Right lobe of liver (tissue), 6 donors: Measurements from ENCODE around the gene FUBP3. TPM values are rescaled to one million over a fixed set of nuclear protein-coding genes. Genes with fewer than 3 reads are reported as not detected.

Experiments used
- ATAC-seq, 4 donors: fragments of 200-7000 bp; cut with Tn5 transposase; one replicate each; pipeline ENCODE4 v1.9.1; 2020; ENCODE audit warnings: mild to moderate bottlenecking in 4 of 4, moderate library complexity in 4 of 4
- DNase-seq, 3 donors: peaks; one replicate each; pipeline ENCODE4 v3.0.0-alpha.2; 2020
- H3K27ac ChIP-seq, 3 donors: fragments of 200-600 bp; one replicate each; pipeline ENCODE4 v1.8.0; 2022
- H3K27me3 ChIP-seq, 2 donors: fragments of 200-600 bp; one replicate each; pipeline ENCODE4 v1.8.0; 2022
- H3K36me3 ChIP-seq, 4 donors: fragments of 200-600 bp; sonication (generic) in 1 of 4; one replicate each; pipeline versions ENCODE4 v1.5.1 to v1.8.0; 2017 to 2022; ENCODE audit warnings: control low read depth in 1 of 4
- H3K4me1 ChIP-seq, 4 donors: fragments of 200-600 bp; sonication (generic) in 1 of 4; one replicate each; pipeline versions ENCODE4 v1.5.1 to v1.8.0; 2017 to 2022; ENCODE audit warnings: control low read depth in 1 of 4
- H3K4me3 ChIP-seq, 3 donors: fragments of 200-600 bp; one replicate each; pipeline ENCODE4 v1.8.0; 2022
- H3K9me3 ChIP-seq, 4 donors: fragments of 200-600 bp; sonication (generic) in 1 of 4; one replicate each; pipeline versions ENCODE4 v1.5.1 to v1.8.0; 2017 to 2022; ENCODE audit warnings: control low read depth in 1 of 4
- POLR2A ChIP-seq: fragments of 450-650 bp; IDR thresholded peaks from one replicate; pipeline ENCODE4 v1.6.1; 2017; ENCODE audit warnings: antibody characterized with exemption, mild to moderate bottlenecking
- WGBS: methylation state at CpG from one replicate; pipeline ENCODE4 v1.1.6; 2018; ENCODE audit warnings: low coverage, low lambda C conversion rate; ENCODE audit not compliant: insufficient coverage; ENCODE audit errors: missing lambda C conversion rate; 5-methylcytosine and 5-hydroxymethylcytosine counted together
- intact Hi-C, 2 donors: fragments of 100-400 bp; cut with DNase I; formaldehyde crosslinking; loops; one replicate each; pipeline versions ENCODE4 v1.11.2 to v1.14.1; 2022
- total RNA-seq, 6 experiments: library from RNA; depleted of rRNA in 2 of 6; stranded (reverse); fragments of >200 nt in 2 of 6; fragmentation: NEBNext Ultra II Directional in 3 of 6; extraction: Animal tissue kit (Norgen Biotek cat#: 25700) in 3 of 6; gene quantifications; one replicate each; pipeline versions ENCODE4 v1.1.0 to v1.2.4, GENCODE V29; 2016 to 2023
- TF ChIP-seq, protein P1 (sequence below), 4 donors: fragments of 200-600 bp in 3 of 4; fragments of 450-650 bp in 1 of 4; IDR thresholded peaks; one replicate each; pipeline versions ENCODE4 v1.5.1 to v1.8.0; 2016 to 2022; ENCODE audit warnings: antibody characterized with exemption in 4 of 4, mild to moderate bottlenecking in 2 of 4
- donor health status: DM: no; HTN: yes; CAD: no.
- donor health status: DM: no; HTN: no; CAD: no.
- donor health status: DM: no; HTN: no; CAD: no.
- donor health status: DM: no; HTN: yes; CAD: no.
- donor health status: DM: no; HTN: yes; CAD: no.

The FUBP3 gene
- total RNA-seq, 6 experiments from 2014 or later: 21.3 to 35.7 (median 25.2) TPM

DNA sequence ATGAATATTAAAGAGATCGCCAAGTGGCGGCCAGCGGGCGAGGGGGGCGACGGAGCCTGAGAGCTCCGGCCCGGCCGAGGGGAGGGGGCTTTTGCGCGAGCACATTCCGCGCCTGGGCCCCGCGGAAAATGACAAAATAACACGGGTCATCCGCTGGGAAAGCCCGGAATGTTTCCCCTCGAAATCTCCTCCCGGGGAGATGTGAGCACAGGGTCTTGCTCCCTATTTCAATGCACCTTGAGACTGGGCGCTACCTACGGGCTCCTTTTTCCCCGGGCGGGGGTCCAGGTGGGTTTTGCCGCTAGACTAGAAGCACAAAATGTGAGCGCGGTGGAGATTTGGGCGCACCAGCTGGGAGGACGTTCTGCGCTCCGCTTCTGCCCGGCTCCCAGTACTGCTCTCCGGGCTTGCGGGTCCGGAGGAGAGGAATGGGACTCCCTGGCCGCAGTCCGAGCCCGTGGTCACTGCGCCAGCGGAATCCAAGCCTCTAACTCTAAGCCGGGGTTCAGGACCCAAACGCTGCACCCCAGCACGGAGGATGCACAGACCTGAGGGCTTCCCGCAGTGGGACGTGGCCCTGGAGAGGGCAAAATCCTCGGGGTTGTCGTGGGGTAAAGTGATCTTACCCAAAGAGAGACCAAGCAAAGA is 82.2 kb downstream of the FUBP3 start:
- H3K27ac ChIP-seq: no peak overlapping the region
- peaks cover 31 to 66% of the 10 kb centered on the region in 2 donors for H3K27me3 ChIP-seq
- H3K4me1 ChIP-seq: peaks cover 0 to 33% (median 0%) of the 10 kb centered on the region in 4 donors
- intact Hi-C loops: no loop called here
- WGBS: 5% methylated on average over 28 of the region's 47 CpGs
- ATAC-seq (no peak), DNase-seq (no peak)
- H3K4me3 ChIP-seq: no peak overlapping the region
- no peaks in the 10 kb centered on the region for H3K36me3 ChIP-seq
- H3K9me3 ChIP-seq: no peaks in the 10 kb centered on the region
- TF ChIP-seq, protein P1, sequence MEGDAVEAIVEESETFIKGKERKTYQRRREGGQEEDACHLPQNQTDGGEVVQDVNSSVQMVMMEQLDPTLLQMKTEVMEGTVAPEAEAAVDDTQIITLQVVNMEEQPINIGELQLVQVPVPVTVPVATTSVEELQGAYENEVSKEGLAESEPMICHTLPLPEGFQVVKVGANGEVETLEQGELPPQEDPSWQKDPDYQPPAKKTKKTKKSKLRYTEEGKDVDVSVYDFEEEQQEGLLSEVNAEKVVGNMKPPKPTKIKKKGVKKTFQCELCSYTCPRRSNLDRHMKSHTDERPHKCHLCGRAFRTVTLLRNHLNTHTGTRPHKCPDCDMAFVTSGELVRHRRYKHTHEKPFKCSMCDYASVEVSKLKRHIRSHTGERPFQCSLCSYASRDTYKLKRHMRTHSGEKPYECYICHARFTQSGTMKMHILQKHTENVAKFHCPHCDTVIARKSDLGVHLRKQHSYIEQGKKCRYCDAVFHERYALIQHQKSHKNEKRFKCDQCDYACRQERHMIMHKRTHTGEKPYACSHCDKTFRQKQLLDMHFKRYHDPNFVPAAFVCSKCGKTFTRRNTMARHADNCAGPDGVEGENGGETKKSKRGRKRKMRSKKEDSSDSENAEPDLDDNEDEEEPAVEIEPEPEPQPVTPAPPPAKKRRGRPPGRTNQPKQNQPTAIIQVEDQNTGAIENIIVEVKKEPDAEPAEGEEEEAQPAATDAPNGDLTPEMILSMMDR (IDR thresholded peaks at IDR 0.05): no peak
- TF ChIP-seq POLR2A: no peak

DNA sequence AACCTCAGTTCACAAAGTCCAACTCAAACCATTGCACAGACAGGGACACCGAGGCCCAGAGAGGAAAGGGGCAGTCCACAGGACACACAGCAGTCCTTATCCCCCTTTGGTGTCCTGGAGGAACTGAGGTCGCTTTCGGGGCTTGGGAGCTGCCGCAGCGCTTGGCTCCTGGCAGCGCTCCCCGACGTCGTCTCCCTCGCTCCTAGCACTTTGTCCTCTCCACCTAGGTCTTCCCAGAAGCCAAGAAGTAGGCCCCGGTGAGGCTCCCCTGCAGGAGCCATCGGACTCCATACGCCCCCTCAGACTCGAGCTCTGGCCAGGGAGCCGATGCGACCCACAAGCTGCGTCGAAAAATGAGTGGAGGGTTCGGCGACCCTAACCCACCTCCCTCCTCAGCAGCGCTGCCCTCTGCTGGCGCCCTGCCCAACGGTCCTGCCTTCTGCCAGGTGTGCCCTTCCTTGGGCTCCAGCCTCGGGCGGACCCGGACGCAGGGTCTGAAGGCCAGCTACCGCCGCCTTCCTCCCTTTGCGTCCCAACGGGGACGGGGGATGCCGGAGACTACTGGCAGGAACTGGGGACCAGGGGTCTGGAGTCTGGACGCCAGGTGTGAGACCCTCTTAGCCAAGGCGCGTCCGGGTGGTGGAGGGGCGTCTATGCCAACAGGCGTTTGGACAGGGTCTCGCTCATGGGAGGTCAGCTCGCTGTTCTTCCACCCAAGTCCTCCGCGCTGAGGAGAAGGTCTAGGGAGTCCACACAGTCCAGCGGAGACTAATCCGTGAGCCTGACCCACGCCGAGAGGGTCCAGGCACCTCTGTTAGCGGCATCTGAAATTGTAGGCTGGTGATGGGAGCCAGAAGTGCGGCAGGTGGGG is 83.0 kb downstream of the FUBP3 start:
- H3K9me3 ChIP-seq: no peaks in the 10 kb centered on the region
- TF ChIP-seq, protein P1 (IDR thresholded peaks at IDR 0.05): no peak
- TF ChIP-seq POLR2A: no peak
- H3K27ac ChIP-seq: no peak overlapping the region
- no peak for ATAC-seq
- intact Hi-C loops: no loop called here
- H3K4me3 ChIP-seq: no peak overlapping the region
- H3K36me3 ChIP-seq: no peaks in the 10 kb centered on the region
- no peak for DNase-seq
- 5% methylated on average over 8 of the region's 49 CpGs for WGBS
- peaks cover 0 to 33% (median 0%) of the 10 kb centered on the region in 4 donors for H3K4me1 ChIP-seq
- peaks cover 31 to 70% of the 10 kb centered on the region in 2 donors for H3K27me3 ChIP-seq

DNA sequence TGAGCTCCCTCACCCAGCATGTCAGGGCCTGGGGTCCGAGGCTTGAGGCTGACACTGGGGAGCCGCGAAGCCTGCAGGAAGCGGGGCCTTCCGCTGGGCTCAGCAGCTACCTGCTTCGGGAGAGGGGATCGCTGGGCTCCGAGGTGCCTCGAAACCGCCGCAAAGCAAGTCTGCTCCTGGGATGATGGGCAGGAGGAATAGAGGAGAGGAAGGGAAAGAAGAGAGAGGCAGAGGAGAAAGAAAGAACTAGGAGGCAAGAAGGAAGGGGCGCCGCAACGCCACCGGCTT is 83.5 kb downstream of the FUBP3 start:
- ATAC-seq (no peak), DNase-seq (no peak)
- TF ChIP-seq, protein P1 (IDR thresholded peaks at IDR 0.05): no peak
- TF ChIP-seq POLR2A: no peak
- Histone ChIP-seq H3K4me1 (peaks cover 0 to 33% (median 0%) of the 10 kb centered on the region in 4 donors), H3K27ac (no peak overlapping the region), H3K9me3 (no peaks in the 10 kb centered on the region), H3K4me3 (no peak overlapping the region), H3K36me3 (no peaks in the 10 kb centered on the region), H3K27me3 (peaks cover 31 to 70% of the 10 kb centered on the region in 2 donors)
- WGBS: 5% methylated on average over 8 of the region's 15 CpGs
- intact Hi-C loops: no loop called here

DNA sequence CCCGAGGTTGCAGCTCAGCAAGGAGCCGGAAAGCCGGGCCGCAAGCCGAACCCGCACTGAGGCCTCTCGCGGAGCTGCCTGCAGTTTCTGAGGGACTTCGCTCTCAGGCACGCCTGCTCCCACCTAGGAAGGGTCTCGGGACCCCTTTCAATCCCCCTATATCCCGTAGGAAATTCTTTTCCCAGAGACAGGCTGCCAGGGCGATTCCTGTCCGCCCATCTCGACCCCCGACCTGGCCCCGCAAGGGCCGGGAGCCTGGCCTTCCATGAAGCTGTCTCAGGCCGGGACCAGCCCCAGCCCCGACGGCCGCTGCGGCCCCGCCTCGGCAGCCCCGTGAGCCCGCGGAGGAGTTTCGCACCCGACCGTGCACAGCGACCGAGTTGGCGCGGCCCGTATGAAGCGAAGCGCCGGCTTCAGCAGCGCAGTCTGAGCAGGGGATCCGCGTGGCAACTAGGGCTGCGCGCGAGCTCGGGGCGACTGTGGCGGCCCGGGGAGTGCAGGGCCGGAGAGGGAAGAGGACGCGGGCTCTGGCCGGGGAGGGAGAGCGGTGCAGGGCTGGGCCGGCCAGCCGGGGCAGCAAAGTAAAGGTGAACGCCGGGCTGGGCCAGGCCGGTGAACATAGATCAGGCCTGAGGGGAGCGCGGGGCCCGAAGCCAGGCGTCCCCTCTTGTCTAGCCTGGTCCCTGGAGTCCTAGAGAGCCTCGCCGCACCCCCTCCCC is 84.0 kb downstream of the FUBP3 start:
- intact Hi-C loops: no loop called here
- Histone ChIP-seq H3K27me3 (peaks cover 31 to 70% of the 10 kb centered on the region in 2 donors), H3K4me3 (no peak overlapping the region), H3K4me1 (peaks cover 0 to 33% (median 0%) of the 10 kb centered on the region in 4 donors), H3K9me3 (no peaks in the 10 kb centered on the region), H3K36me3 (no peaks in the 10 kb centered on the region), H3K27ac (no peak overlapping the region)
- WGBS: 5% methylated on average over 8 of the region's 65 CpGs
- DNase-seq (no peak), ATAC-seq (peak; percentile 42 to 55 (median 50))
- TF ChIP-seq, protein P1 (IDR thresholded peaks at IDR 0.05): no peak
- TF ChIP-seq POLR2A: no peak
